ENCODE measurements around the gene UQCR10.

DNA sequence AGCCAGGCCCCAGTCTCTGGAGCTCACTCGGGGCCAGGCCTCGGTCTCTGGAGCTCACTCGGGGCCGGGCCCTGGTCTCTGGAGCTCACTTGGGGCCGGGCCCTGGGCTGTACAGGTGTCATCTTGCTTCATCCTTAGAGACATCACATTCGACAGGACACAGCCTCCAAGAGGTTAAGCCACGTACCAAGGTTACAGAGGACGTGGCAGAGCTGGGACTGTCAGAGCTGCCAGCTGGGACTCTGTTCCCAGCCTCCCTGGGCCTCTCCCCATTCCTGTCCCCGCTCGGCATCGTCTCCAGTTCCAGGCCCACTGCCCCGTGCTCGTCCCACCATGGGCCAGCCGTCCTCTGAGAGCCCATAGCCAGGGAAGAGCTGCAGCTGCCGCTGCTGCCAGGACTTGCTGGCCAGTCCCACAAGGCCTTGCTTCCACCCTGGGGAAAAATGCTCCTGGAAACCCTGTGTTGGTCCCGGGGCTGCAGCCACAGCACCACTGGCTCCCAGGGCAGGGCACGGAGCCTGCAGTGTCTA, 27.8 kb upstream of the UQCR10 start:
- TF ChIP-seq POLR2AphosphoS5 (IDR thresholded peaks at IDR 0.05; ENCODE audit: low read depth) (no peak), CTCF (conservative IDR thresholded peaks at IDR 0.05; ENCODE audit: low read depth in 2 of 2) (no peak), EZH2 (IDR thresholded peaks at IDR 0.05; ENCODE audit: low read depth, unreplicated experiment) (no peak), ZNF331 (CRISPR knock-in tag; IDR thresholded peaks at IDR 0.05; ENCODE audit: low read depth) (no peak), STAT1 (IDR thresholded peaks at IDR 0.05; ENCODE audit: unreplicated experiment) (no peak), REST (IDR thresholded peaks at IDR 0.05; ENCODE audit: unreplicated experiment) (no peak), EZH2phosphoT487 (IDR thresholded peaks at IDR 0.05; ENCODE audit: unreplicated experiment) (no peak), JUNB (IDR thresholded peaks at IDR 0.05; ENCODE audit: unreplicated experiment) (no peak)
